NB4 (cell line): ENCODE data around the gene FOXP1.

Experiments used
- CTCF ChIP-seq: IDR thresholded peaks from one replicate; pipeline ENCODE4 v1.5.1; 2012; ENCODE audit warnings: low read depth, low read length
- MAX ChIP-seq: IDR thresholded peaks from 2 replicates; pipeline ENCODE4 v1.6.1; 2011; ENCODE audit warnings: low read depth, low read length

GRCh38 chr3:70999730-71000129 is 583.8 kb downstream of the FOXP1 start:
- TF ChIP-seq CTCF (no peak), MAX (no peak)
